HepG2 (cell line): ENCODE measurements around the gene TAGLN2. TPM values are rescaled to one million over a fixed set of nuclear protein-coding genes. Genes with fewer than 3 reads are reported as not detected.

Experiments
- ATAC-seq: fragments of 200-7000 bp; cut with Tn5 transposase; 3 replicates; pipeline ENCODE4 v1.9.1; 2020; ENCODE audit warnings: mild to moderate bottlenecking, moderate library complexity
- BruUV-seq: library from RNA; stranded (reverse); fragments of 400-500 nt; replicated peaks from 2 replicates; lab custom pipeline; 2021; lab: Mats Ljungman, UMichigan
- CTCF ChIA-PET: fragments of 300-600 bp; formaldehyde crosslinking; extraction: SDS; loops from one replicate; lab custom pipeline; 2021; ENCODE audit warnings: low total read pairs, inconsistent platforms, low intra/inter-chr PET ratio; lab: Yijun Ruan, JAX
- POLR2A ChIA-PET: fragments of 350-600 bp; sonication (Branson Sonifier 250); formaldehyde crosslinking; loops from one replicate; lab custom pipeline; 2020; ENCODE audit warnings: antibody characterized with exemption, inconsistent platforms; lab: Yijun Ruan, JAX
- DNase-seq: peaks from one replicate; pipeline ENCODE4 v3.0.0-alpha.2; 2015; ENCODE audit warnings: low spot score
- FAIRE-seq: peaks from 3 replicates; lab custom pipeline; 2011; peaks lifted over from hg19 to GRCh38; lab: Jason Lieb, UNC
- H2AFZ ChIP-seq: one replicate; pipeline ENCODE4 v1.6.1; 2011; ENCODE audit warnings: low read length, inconsistent platforms
- H3K27ac ChIP-seq: fragments of 300-600 bp; 3 replicates; pipeline ENCODE4 v1.8.0; 2011; ENCODE audit warnings: mixed run types, mild to moderate bottlenecking, mixed read lengths, low read length, inconsistent platforms; ENCODE audit not compliant: insufficient read depth; ENCODE audit errors: extremely low read length
- H3K27me3 ChIP-seq, 2 experiments: fragments of 200-600 bp in 1 of 2; 2 replicates in 1 of 2; 3 replicates in 1 of 2; pipeline versions ENCODE4 v1.6.0 to v1.8.0; 2011; ENCODE audit warnings: low read length in 2 of 2, mild to moderate bottlenecking in 2 of 2, moderate library complexity in 2 of 2, inconsistent platforms in 1 of 2; ENCODE audit not compliant: insufficient read depth in 2 of 2, control insufficient read depth in 1 of 2
- H3K36me3 ChIP-seq, 2 experiments: fragments of 200-600 bp in 1 of 2; replicated peaks in 1 of 2; 2 replicates in 1 of 2; 3 replicates in 1 of 2; pipeline versions ENCODE4 v1.5.1 to v1.8.0; 2011; ENCODE audit warnings: low read length in 2 of 2, inconsistent platforms in 1 of 2; ENCODE audit not compliant: insufficient read depth in 2 of 2, control insufficient read depth in 1 of 2
- H3K4me1 ChIP-seq: 2 replicates; pipeline ENCODE4 v1.5.1; 2012; ENCODE audit warnings: low read length, inconsistent platforms; ENCODE audit not compliant: insufficient read depth
- H3K4me2 ChIP-seq: 2 replicates; pipeline ENCODE4 v1.6.0; 2011; ENCODE audit warnings: low read depth, low read length, inconsistent platforms
- H3K4me3 ChIP-seq, 3 experiments: fragments of 200-600 bp in 1 of 3; sonication (generic), shearing (Covaris generic) in 1 of 3; replicated peaks in 1 of 3; 2 replicates each; pipeline ENCODE4 v1.5.1; 2011 to 2016; ENCODE audit warnings: low read length in 3 of 3, inconsistent platforms in 2 of 3, low read depth in 2 of 3, mild to moderate bottlenecking in 2 of 3, control low read depth in 1 of 3, mixed read lengths in 1 of 3; ENCODE audit not compliant: insufficient read depth in 1 of 3
- H3K79me2 ChIP-seq: one replicate; pipeline ENCODE4 v1.6.1; 2011; ENCODE audit warnings: low read length, inconsistent platforms; ENCODE audit not compliant: insufficient read depth
- H3K9ac ChIP-seq: 2 replicates; pipeline ENCODE4 v1.6.0; 2011; ENCODE audit warnings: mild to moderate bottlenecking, low read depth, low read length, inconsistent platforms; ENCODE audit not compliant: insufficient read depth
- H3K9me3 ChIP-seq: 2 replicates; pipeline ENCODE4 v1.5.1; 2012; ENCODE audit warnings: mild to moderate bottlenecking, low read length
- H4K20me1 ChIP-seq: 2 replicates; pipeline ENCODE4 v1.6.0; 2011; ENCODE audit warnings: inconsistent platforms, mild to moderate bottlenecking, low read length, moderate library complexity; ENCODE audit not compliant: insufficient read depth
- BHLHE40 ChIP-seq: IDR thresholded peaks from 2 replicates; pipeline ENCODE4 v1.6.1; 2011; ENCODE audit warnings: low read length, improper control_type of control experiment
- ONECUT2 ChIP-seq: sonication (generic); formaldehyde crosslinking; IDR thresholded peaks from 2 replicates; pipeline ENCODE4 v1.4.0; 2020; ENCODE audit warnings: missing genetic modification reagents
- PRDM15 ChIP-seq: sonication (generic); formaldehyde crosslinking; IDR thresholded peaks from 2 replicates; pipeline ENCODE4 v1.4.0; 2020; ENCODE audit warnings: missing genetic modification reagents
- RAD51 ChIP-seq: fragments of 450-650 bp; IDR thresholded peaks from 2 replicates; pipeline ENCODE4 v1.6.1; 2016; ENCODE audit warnings: borderline replicate concordance
- TAF1 ChIP-seq: sonication (generic); formaldehyde crosslinking; IDR thresholded peaks from 2 replicates; pipeline ENCODE4 v1.4.0; 2020; ENCODE audit warnings: missing genetic modification reagents
- YY1 ChIP-seq: IDR thresholded peaks from 2 replicates; pipeline ENCODE4 v1.6.1; 2011; ENCODE audit warnings: low read length, low read depth, moderate library complexity, mild to moderate bottlenecking; ENCODE audit not compliant: insufficient read depth, insufficient replicate concordance
- ZNF264 ChIP-seq: sonication (generic); formaldehyde crosslinking; IDR thresholded peaks from 2 replicates; pipeline ENCODE4 v1.4.0; 2020; ENCODE audit warnings: missing genetic modification reagents
- ZNF761 ChIP-seq: sonication (generic); formaldehyde crosslinking; conservative IDR thresholded peaks from 2 replicates; pipeline ENCODE4 v1.4.0; 2020; ENCODE audit warnings: mild to moderate bottlenecking, missing genetic modification reagents
- WGBS: methylation state at CpG from one replicate; pipeline ENCODE4 v1.1.6; 2017; ENCODE audit warnings: low lambda C conversion rate; 5-methylcytosine and 5-hydroxymethylcytosine counted together
- in situ Hi-C: cut with HindIII; loops from 2 replicates; pipeline ENCODE4 v1.10.0; 2017; ENCODE audit warnings: low pct_unique_long_range_greater_than_20kb; ENCODE audit not compliant: extremely low pct_ligation_motif_present
- intact Hi-C: fragments of 100-400 bp; cut with micrococcal nuclease; formaldehyde crosslinking; loops from one replicate; pipeline ENCODE4 v1.10.0; 2022; ENCODE audit not compliant: unreplicated experiment
- polyA plus RNA-seq, 8 experiments: library from polyadenylated mRNA; depleted of rRNA in 3 of 8; stranded (reverse) in 7 of 8; unstranded in 1 of 8; fragments of >200 nt; fragmentation: Illumina TruSeq in 4 of 8; extraction: Trizol in 4 of 8; gene quantifications; 2 replicates each; pipeline versions ENCODE4 v1.2.1 to v1.2.3, GENCODE V29; 2011 to 2016; ENCODE audit warnings: low read depth in 4 of 8, missing spikeins in 1 of 8, mixed read lengths in 1 of 8; ENCODE audit not compliant: insufficient read depth in 1 of 8
- total RNA-seq, 5 experiments: library from RNA; depleted of rRNA; stranded (reverse); fragments of >200 nt; fragmentation: Illumina TruSeq; extraction: Trizol; gene quantifications; 2 replicates each; pipeline ENCODE4 v1.2.3, GENCODE V29; 2016; ENCODE audit warnings: low read depth in 1 of 5

The TAGLN2 gene
- total and polyA plus RNA-seq, 2 of the 13 experiments (the other 11 are each of a cell fraction or from before 2014, with no cell fraction given), result 6.7 to 17.2 TPM

DNA sequence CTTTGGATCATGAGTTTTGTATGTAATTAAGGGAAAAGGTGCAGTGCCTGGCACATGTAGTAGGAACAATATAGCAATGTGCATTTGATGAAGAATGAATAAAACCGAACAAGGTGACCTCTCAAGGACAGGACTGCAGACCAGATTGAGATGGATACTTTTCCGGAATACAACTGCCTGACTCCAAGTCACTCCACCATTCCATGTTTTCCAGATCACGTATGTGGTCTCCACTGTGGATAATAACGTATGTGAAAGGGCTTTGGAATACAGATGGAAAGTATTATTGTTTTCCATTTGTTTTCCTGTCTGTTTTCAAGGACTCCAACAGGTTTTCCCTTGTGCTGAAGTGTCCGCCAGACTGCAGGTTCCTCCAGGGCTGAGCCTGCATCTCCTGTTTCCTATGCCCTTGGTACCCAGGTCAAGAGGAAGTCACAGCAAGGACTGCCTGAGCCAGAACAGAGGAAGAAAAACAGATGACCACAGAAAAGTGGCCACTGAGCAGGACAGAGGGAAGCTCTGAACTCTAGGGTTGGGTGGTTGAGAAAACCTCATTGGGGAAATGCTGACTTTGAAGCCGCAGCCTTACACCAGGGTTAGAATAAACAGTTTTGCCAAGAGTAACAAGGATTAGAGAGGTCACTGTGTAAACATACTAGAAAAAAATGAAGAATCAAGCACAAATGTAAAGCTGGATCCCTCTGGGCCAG is 29.3 kb downstream of the TAGLN2 start:
- WGBS, result 34% methylated on average over 6 of the region's 6 CpGs
- Histone ChIP-seq H3K4me2 (no peak overlapping the region), H3K9me3 (no peaks in the 10 kb centered on the region), H3K27me3 (peaks cover 0 to 3% of the 10 kb centered on the region in 2 experiments; a peak in 2 of 5 replicates), H3K27ac (no peak overlapping the region), H3K36me3 (no peaks in the 10 kb centered on the region), H3K9ac (no peak overlapping the region), H3K4me1 (no peaks in the 10 kb centered on the region), H3K4me3 (no peak overlapping the region), H3K79me2 (no peaks in the 10 kb centered on the region), H2AFZ (no peak overlapping the region), H4K20me1 (no peaks in the 10 kb centered on the region)
- ATAC-seq (no peak), DNase-seq (no peak), FAIRE-seq (no peak)
- ChIA-PET CTCF (no interaction called here), POLR2A (no interaction called here)
- in situ Hi-C loops (no loop called here), intact Hi-C loops (no loop called here)
- TF ChIP-seq YY1 (no peak), ZNF264 (no peak), RAD51 (no peak), TAF1 (CRISPR knock-in tag) (no peak), PRDM15 (CRISPR knock-in tag) (peak; percentile 48; the same call in 1 of the 2 replicates), ZNF761 (CRISPR knock-in tag) (no peak), ONECUT2 (no peak), BHLHE40 (no peak)
- no TSS peak for BruUV-seq
